Left renal pelvis (tissue), 4 donors: Measurements from ENCODE around the gene CHFR. TPM values are rescaled to one million over a fixed set of nuclear protein-coding genes. Genes with fewer than 3 reads are reported as not detected.
"Not testable (repeated sequence)": the region's sequence is repeated elsewhere in the genome, so short reads cannot be mapped to it uniquely, and the experiment has no call there.

Experiments used
- DNase-seq, 4 donors: peaks; one replicate each; pipeline ENCODE4 v3.0.0-alpha.2; 2013; ENCODE audit warnings: low read depth in 4 of 4, low spot score in 3 of 4
- polyA plus RNA-seq, 4 donors: library from polyadenylated mRNA; unstranded; fragments of 120-200 nt; gene quantifications; one replicate each; pipeline ENCODE4 v1.2.1, GENCODE V29; 2013; ENCODE audit not compliant: insufficient read length in 4 of 4

Gene CHFR
- polyA plus RNA-seq, 4 donors, result 16.6 to 26.6 (median 22.1) TPM

DNA sequence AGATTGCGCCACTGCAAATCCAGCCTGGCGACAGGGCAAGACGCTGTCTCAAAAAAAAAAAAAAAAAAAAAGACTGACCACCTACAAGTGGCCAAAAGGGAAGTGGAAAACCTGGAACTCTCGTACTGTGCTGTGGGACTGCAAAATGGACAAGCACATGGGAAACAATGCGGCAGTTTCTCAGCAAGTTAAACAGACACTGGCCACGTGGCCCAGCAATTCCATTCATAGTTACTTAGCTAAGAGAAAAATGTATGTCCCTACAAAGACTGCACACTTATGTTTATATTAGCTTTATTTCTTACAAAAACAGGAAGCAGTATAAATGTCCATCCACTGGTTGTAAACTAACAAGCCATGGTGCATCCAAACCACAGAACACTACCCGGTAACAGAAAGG is 5.6 kb downstream of the CHFR start:
- peak in 1 of 4 donors; percentile 36 for DNase-seq

DNA sequence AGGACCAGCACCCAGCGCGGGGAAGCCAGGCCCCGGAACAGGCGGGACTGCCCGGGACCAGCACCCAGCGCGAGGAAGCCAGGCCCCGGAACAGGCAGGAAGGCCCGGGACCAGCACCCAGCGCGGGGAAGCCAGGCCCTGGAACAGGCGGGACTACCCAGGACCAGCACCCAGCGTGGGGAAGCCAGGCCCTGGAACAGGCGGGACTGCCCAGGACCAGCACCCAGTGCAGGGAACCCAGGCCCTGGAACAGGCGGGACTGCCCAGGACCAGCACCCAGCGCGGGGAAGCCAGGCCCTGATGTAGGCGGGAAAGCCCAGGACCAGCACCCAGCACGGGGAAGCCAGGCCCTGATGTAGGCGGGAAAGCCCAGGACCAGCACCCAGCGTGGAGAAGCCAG is 12.8 kb downstream of the CHFR start:
- DNase-seq, result not testable (repeated sequence)

DNA sequence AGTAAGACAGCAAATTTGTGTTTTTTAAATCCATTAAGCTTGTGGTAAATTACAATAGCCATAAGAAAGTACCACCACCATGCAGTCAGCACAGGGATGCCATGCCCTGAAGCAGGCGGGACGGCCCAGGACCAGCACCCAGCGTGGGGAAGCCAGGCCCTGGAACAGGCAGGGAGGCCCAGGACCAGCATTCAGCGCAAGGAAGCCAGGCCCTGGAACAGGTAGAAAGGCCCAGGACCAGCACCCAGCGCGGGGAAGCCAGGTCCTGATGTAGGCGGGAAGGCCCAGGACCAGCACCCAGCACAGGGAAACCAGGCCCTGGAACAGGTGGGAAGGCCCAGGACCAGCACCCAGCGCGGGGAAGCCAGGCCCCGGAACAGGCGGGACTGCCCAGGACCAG is 13.2 kb downstream of the CHFR start:
- no peak for DNase-seq

DNA sequence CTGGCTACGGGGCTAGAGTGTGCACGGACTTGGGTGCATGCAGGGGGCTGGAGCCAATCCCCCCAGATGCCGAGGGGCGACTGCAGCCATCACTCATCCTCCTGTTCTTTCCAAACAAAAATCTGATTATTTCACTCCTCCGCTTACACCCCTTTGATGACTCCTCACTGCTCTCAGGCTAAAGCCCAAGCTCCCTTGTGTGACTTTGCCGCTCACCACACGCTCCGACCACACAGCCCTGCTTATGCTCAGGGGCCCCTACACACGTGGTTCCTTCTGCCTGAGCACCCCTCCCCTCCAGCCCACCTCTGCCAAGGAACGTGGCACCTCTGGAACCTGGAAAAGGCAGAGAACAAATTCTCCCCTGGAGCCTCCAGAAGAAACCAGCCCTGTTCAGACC is 13.7 kb downstream of the CHFR start:
- DNase-seq, result no peak

DNA sequence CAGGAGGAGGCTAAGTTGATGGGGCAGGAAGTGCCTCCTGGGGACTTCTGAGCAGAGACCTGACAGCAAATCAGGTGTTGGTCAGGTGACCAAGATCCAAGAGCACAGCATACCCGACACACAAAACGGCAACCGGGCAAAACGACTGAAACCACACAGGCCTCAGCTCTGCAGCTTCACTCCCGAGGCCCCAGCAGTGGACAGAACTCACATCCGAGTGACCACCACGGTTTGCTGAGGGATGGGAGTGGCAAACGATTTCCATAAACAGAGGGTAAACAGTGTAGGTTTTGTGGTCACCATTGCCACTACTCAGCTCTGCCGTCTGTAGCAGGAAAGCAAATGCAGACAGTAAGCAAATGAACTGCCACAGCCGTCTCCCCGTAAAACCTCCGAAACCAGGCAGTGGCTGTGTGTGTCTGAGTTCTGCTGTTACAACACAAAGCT is 14.4 kb downstream of the CHFR start:
- DNase-seq, result no peak

DNA sequence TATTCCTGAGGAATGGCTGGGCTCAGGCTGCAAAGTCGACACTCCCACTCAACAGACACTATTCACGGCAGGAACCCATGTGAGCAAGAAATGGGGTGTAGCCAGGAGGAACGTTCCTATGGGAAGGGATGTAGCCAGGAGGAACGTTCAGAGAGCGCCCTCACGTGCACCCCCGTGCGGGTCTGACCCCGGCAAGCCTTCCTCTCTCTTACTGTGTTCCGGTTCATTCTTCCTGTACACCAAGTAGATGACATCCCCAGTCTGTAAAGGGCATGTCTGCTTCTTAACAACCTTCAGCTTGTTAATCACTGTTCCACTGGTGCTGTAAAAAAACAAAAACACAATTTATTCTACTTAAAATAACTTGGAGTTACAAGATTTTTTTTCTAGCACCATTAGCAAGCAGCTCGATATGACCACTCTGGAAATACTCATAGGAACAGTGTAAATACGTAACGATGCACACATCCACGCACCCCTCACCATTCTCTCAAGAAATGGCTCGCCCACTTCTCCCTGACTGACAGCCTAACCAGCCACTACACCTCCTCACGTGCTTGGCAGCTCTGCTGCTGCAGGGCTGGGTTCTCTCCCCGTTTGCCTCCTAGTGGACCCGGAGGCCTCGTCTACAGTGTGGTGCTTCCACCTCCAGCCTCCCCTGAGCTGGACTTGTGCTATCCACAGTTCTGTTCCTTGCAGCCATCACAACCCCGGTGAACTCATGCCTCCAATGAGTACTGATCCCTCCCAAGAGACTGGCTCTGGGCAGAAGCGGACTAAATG is 15.1 kb downstream of the CHFR start:
- no peak for DNase-seq

DNA sequence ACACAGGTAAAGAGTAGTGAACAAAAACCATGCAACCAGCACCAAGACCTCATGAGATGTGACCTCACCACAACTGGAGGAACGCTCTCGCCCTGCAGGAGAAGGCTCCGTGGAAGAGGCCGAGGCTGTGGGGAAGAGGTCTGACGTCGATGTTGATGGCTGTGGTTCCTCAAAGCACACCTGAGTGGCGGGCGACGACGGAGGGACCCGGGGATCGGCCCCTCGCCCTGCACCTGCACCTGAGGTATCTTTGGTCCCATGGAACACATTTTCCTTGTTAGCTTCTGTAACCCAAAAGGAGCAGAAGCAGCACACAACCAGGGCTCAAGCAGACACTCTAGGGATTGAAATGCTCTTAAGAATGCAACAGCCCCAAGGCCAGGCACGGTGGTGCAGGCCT is 17.9 kb downstream of the CHFR start:
- DNase-seq, result no peak

DNA sequence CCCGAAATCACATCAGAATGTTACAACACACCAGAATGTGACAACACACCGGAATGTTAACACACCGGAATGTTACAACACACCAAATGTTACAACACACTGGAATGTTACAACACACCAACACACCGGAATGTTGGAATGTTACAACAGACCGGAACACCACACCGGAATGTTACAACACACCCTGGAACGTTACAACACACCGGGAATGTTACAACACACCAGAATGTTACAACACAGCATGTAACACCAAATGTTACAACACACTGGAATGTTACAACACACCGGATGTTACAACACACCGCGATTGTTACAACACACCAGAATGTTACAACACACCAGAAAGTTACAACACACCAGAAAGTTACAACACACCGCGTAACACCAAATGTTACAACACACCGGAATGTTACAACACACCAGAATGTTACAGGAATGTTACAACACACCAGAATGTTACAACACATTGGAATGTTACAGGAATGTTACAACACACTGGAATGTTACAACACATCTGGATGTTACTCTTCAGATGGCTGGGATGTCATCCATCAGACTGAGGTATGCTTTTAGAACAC is 21.1 kb downstream of the CHFR start:
- no peak for DNase-seq

DNA sequence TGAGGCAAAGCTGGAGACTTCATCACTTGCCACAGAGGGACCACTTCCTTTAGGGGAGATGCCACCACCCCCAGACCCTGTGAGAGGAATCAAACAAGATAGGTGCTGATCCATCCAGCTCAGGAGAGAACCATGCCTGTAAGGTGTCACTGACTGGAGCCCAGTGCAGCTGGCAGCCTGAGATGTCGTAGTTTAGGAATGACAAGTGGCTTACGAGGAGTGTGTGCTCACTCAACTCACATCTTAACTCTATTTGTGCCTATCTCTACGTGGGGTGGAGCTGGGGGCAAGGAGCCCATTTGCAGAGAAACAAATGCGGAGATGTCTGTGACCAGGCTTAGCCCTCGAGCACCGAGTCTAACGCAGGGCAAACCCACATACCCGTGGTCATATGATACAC is 25.8 kb downstream of the CHFR start:
- DNase-seq, result no peak

DNA sequence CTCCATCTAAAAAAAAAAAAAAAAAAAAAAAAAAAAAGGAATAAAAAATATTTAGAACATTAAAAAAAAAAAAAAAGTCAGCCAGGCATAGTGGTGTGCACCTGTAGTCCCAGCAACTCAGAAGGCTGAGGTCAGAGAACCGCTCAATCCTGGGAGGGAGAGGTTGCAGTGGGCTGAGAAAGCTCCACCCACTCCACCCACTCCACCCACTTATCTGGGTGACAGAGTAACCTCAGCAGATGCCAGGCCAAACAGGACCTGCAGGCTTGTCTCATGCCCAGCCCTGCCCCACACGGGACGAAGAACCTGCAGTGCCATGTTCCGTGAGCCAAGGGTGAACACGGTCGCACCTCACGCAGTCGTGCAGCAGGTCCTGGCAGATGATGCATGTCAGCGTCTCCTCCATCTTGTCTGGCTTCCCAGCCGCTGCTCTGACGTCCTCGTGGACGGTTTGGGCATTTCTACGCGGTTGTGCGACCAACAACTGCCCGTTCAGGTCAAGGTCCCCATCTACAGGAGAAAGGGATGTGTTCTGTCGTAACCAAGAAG is 28.6 kb downstream of the CHFR start:
- no peak for DNase-seq

DNA sequence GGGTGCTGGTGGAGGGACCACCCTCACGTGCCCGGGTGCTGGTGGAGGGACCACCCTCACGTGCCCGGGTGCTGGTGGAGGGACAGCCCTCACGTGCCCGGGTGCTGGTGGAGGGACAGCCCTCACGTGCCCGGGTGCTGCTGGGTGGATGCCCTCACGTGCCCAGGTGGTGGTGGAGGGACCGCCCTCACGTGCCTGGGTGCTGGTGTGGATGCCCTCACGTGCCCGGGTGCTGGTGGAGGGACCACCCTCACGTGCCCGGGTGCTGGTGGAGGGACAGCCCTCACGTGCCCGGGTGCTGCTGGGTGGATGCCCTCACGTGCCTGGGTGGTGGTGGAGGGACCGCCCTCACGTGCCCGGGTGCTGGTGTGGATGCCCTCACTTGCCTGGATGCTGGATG is 30.4 kb downstream of the CHFR start:
- DNase-seq, result not testable (repeated sequence)

DNA sequence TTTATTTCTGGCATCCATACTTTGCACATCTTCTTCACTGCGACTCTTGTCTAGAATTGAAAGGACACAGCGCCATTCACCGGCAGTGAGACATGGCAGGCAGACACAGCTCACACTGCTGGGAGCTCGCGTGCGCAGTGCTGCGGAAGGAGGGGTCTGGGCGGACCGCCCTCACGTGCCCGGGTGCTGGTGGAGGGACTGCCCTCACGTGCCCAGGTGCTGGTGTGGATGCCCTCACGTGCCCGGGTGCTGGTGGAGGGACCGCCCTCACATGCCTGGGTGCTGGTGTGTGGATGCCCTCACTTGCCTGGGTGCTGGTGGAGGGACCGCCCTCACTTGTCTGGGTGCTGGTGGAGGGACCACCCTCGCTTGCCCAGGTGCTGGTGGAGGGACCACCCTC is 30.8 kb downstream of the CHFR start:
- DNase-seq, result no peak

DNA sequence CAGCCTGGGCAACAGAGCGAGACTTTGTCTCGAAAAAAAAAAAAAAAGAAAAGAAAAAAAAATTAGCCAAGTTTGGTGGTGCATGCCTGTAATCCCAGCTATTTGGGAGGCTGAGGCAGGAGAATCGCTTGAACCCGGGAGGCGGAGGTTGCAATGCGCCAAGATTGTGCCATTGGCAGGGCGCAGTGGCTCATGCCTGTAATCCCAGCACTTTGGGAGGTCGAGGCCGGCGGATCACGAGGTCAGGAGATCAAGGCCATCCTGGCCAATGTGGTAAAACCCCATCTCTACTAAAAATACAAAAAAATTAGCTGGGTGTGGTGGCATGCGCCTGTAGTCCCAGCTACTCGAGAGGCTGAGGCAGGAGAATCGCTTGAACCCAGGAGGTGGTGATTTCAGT is 32.2 kb downstream of the CHFR start:
- DNase-seq, result not testable (repeated sequence)

DNA sequence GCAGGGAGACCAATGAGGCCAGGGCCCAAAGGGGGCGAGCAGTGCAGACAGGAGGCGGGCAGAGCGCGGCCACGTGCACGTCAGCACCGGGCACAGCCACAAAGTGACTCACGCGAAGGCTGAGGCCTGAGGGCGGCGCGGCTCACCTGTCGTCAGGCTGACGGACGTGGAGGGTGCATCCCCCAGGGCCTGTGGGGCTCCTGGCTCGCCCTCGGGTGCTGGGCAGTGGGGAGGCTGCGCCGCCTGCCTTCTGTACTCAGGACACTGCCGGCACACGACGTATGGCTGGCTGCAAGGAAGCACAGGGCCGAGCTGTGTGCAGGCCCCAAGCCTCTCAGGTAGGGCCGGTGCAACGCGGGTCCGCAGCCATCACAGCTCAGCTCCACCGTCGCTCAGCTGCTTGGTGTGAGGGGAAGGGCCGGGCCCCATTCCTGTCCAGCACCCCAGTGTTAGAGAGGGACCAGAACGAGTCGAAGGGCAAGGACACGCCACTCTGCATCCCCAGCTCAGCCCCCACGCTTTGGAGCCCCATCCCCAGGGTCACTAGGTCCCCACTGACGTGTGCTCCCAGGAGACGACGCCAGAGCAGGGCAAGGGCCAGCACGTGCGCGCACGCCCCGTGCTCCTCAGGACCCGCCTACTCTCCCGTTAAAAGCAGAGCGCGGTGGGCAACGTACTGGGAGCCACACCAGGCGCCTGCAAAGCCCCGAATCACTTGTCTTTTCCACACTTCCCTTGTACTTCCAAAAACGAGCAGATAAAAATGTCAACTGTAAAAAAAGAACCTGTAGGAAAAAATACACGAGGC is 33.9 kb downstream of the CHFR start:
- DNase-seq, result no peak

DNA sequence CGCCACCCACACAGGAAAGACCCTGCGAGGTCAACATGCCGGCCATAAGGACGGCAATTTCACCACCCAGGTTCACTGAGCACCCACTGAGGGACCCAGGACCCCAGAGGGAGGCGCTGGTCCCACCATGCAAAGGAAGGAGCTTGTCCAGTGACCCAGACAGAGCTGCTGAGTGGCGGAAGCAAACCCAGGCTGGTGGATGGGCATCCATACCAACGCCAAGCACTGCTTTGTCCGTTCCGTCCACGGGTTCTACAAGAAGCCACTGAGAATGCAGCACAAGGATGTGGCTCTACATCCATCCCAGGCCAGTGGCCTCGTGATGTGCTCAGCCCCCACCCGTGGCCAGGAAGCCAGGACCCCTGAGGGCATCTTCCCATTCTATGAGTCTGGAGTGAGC is 34.9 kb downstream of the CHFR start:
- DNase-seq, result no peak

DNA sequence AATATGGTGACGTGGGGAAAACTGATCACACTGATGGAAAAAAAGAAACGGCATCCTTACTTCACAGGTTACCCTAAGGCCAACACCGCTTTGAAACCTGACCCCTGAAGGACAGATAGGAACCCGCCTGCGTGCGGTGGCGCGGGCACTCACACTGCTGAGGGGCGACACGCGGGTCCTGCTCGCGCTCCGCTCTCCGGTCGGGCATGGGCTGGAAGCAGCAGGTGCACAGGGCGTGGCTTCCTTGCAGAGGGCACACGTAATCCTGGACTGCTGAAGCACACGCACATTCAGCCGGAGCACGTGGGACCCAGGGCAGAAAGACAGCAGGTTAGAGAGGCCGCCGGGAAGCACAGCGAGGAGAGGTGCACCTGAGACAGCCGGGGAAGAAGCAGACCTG is 35.9 kb downstream of the CHFR start:
- DNase-seq, result no peak

DNA sequence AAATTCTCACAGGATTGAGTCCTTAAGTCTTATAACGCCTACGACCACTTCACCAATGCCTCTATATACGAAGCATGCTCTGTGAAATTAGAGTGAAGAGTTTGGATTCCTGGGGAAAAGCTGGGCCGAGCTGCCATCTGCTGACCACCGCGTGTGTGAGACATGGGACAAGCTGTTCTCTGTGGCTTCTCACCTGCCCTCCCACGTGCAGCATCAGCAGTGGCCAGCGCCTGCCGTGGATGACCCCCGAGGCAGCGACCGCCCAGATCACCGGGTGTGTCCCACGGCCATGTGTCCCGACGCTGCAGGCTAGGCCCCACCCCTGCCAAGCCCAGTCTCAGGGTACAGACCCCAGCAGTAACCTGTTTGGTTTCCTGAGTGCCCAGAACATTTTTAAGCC is 37.1 kb downstream of the CHFR start:
- no peak for DNase-seq

DNA sequence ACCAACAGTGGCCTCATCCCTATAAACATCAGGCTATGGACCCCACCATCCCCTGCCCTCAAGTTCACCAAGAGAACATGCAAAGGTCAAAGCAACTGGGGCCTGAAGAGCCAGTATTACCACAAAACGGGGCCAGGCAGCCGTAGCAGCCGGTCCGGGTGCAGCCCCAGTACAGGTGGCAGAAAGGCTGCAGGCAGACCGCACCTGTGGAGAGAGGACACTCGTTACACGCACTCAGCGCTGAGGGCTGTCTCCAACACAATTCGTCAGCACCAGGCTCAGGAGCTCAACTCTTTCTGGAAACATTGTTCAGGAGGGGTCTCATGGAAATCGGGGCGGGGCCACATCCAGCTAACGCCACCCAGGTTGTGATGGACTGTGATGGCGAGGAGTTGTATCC is 38.9 kb downstream of the CHFR start:
- DNase-seq, result no peak

DNA sequence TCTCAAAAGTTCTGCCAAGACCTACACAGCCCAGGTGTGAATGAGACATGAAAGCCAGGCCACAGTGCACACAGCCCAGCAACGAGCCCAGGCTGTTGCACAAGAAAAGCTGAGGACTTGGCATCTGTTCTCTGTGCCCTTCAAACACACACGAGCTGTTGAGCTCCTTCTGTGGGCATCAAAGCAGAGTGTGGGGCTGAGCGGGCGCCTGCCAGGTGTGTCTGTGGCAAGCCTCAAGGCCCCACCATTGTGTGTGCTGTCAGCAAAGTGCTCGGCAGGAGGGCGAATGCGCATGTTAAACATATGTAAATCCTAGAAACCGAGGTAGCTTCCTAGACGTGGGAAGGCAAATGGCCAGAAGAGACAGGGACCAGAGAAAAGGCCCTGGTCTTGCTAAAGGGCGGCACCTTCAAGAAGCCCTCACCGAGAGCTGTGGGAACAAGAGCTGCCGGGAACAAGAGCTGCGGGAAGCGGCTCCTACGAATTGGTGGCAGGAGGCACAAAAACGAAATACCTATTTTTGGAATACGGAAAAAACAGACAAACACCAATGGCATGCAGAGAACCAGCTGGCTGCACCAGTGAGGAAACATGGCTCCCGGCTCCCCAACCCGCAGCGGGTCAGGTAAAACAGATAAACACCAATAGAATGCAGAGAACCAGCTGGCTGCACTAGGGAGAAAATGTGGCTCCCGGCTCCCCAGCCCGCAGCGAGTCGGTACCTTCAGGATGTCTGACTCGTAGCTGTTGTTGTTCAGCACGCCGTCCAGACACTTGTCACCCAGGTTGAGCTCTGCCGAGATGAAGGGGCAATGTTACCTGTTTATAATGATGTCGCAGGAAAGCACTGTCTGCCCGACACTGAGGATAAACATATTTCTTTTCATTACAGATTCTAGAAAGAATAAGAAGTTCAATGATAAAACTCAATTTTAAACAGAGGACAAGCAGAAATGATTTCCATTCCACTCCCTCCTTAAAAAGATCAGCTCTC is 39.7 kb downstream of the CHFR start:
- DNase-seq, result no peak

DNA sequence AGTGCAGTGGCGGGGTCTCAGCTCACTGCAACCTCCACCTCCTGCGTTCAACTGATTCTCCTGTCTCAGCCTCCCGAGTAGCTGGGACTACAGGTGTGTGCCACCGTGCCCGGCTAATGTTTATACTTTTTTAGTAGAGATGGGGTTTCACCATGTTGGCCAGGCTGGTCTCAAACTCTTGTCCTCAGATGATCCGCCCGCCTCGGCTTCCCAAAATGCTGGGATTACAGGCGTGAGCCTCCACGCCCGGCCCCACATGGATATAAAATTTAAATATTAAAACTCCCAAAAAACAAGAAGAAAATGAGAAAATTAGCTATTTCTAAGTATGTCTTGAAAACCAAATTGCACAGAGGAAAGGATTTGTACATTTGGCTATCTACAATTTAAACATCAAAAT is 42.7 kb downstream of the CHFR start:
- DNase-seq, result not testable (repeated sequence)
